Body of pancreas (tissue), 4 donors: ENCODE measurements around the gene FBXL17. TPM values are rescaled to one million over a fixed set of nuclear protein-coding genes. Genes with fewer than 3 reads are reported as not detected.

Source experiments
- ATAC-seq: fragments of 150-250 bp; one replicate; pipeline ENCODE4 v1.9.1; 2016
- DNase-seq, 4 donors: peaks; one replicate each; pipeline ENCODE4 v3.0.0-alpha.2; 2019
- H3K27ac ChIP-seq, 4 donors: fragments of 200-600 bp; sonication (generic); 1 replicate in 3 of 4; 2 replicates in 1 of 4; pipeline versions ENCODE4 v1.5.1 to v1.6.1; 2016 to 2019; ENCODE audit warnings: mild to moderate bottlenecking in 1 of 4, mixed read lengths in 1 of 4, moderate library complexity in 1 of 4
- H3K27me3 ChIP-seq, 2 donors: fragments of 200-600 bp; sonication (generic); one replicate each; pipeline ENCODE4 v1.6.0; 2016; ENCODE audit warnings: mild to moderate bottlenecking in 1 of 2
- H3K36me3 ChIP-seq, 2 donors: fragments of 200-600 bp; sonication (generic); replicated peaks in 1 of 2; 2 replicates each; pipeline ENCODE4 v1.5.1; 2016; ENCODE audit warnings: low read depth in 2 of 2; ENCODE audit not compliant: insufficient read depth in 1 of 2
- H3K4me1 ChIP-seq: fragments of 200-600 bp; sonication (generic); one replicate; pipeline ENCODE4 v1.6.0; 2016
- H3K4me3 ChIP-seq, 2 donors: fragments of 200-600 bp; sonication (generic); 1 replicate in 1 of 2; 2 replicates in 1 of 2; pipeline ENCODE4 v1.5.1; 2016 to 2019
- H3K9me3 ChIP-seq, 3 donors: fragments of 200-600 bp; sonication (generic); 1 replicate in 2 of 3; 2 replicates in 1 of 3; pipeline ENCODE4 v1.5.1; 2016
- POLR2A ChIP-seq, 3 donors: fragments of 450-650 bp; IDR thresholded peaks; one replicate each; pipeline ENCODE4 v1.6.1; 2016; ENCODE audit warnings: antibody characterized with exemption in 3 of 3, mild to moderate bottlenecking in 2 of 3
- WGBS, 2 donors: methylation state at CpG; one replicate each; pipeline ENCODE4 v1.1.5; 2017; 5-methylcytosine and 5-hydroxymethylcytosine counted together
- intact Hi-C: fragments of 100-400 bp; cut with DNase I; formaldehyde crosslinking; loops from one replicate; pipeline ENCODE4 v1.15.1; 2023
- total RNA-seq, 2 donors: library from RNA; depleted of rRNA; stranded (reverse); fragments of >200 nt; gene quantifications; one replicate each; pipeline ENCODE4 v1.1.0, GENCODE V29; 2016
- TF ChIP-seq, protein P1 (sequence below), 7 experiments: fragments of 450-650 bp in 4 of 7; fragments of 200-600 bp in 3 of 7; sonication (generic) in 3 of 7; IDR thresholded peaks; one replicate each; pipeline ENCODE4 v1.5.1; 2016 to 2019; ENCODE audit warnings: antibody characterized with exemption in 7 of 7

Gene FBXL17
- total RNA-seq, 2 donors from 2014 or later: 5.3 to 13.5 TPM

DNA sequence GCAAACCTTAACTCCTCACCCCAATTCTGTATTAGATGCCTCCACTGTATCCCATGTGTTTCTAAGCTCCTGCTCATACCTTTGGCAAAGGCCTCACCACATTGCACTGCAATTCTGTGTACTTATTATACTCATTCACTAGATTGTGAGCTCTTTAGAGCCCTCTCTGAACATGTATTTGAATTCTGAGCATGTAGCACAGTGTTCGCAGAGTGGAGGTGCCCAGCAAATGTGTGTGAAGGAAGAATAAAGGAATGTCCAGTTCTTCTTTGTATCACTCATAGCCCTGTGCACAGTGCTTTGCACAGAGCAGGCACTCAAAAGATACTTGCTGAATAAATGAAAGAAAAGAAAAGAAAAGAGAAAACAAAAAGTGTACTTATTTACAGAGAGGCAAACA, 410.1 kb downstream of the FBXL17 start:
- H3K9me3 ChIP-seq: no peaks in the 10 kb centered on the region
- H3K27me3 ChIP-seq: no peaks in the 10 kb centered on the region
- ATAC-seq (no peak), DNase-seq (no peak)
- H3K4me3 ChIP-seq: no peak overlapping the region
- H3K27ac ChIP-seq: no peak overlapping the region
- intact Hi-C loops: no loop called here
- H3K36me3 ChIP-seq: no peaks in the 10 kb centered on the region
- H3K4me1 ChIP-seq: no peaks in the 10 kb centered on the region
- 95 to 100% methylated on average over 1 of the region's 1 CpG for WGBS, 2 donors
- TF ChIP-seq, protein P1, sequence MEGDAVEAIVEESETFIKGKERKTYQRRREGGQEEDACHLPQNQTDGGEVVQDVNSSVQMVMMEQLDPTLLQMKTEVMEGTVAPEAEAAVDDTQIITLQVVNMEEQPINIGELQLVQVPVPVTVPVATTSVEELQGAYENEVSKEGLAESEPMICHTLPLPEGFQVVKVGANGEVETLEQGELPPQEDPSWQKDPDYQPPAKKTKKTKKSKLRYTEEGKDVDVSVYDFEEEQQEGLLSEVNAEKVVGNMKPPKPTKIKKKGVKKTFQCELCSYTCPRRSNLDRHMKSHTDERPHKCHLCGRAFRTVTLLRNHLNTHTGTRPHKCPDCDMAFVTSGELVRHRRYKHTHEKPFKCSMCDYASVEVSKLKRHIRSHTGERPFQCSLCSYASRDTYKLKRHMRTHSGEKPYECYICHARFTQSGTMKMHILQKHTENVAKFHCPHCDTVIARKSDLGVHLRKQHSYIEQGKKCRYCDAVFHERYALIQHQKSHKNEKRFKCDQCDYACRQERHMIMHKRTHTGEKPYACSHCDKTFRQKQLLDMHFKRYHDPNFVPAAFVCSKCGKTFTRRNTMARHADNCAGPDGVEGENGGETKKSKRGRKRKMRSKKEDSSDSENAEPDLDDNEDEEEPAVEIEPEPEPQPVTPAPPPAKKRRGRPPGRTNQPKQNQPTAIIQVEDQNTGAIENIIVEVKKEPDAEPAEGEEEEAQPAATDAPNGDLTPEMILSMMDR (IDR thresholded peaks at IDR 0.05): no peak

DNA sequence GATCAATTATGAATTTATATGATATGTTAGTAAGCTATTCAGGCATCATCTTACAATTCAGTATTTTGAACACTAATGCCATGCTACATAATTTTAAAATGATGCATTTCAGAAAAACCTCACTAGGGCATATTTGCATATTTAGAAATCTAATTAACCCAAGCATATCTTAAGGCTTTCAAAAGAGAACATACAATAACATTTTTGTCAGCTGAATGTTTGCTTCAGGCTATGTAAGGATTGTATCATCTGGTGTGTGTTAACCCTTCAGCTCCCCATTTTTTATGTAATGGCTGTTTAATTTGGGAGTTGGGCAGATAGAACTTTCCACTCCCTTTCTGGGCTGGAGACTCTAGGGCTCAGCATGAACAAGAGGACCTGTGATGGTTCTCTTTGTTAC, 412.1 kb downstream of the FBXL17 start:
- no peaks in the 10 kb centered on the region for H3K9me3 ChIP-seq
- no peaks in the 10 kb centered on the region for H3K36me3 ChIP-seq
- no peaks in the 10 kb centered on the region for H3K4me1 ChIP-seq
- intact Hi-C loops: no loop called here
- DNase-seq (no peak), ATAC-seq (no peak)
- TF ChIP-seq, protein P1 (IDR thresholded peaks at IDR 0.05): no peak
- no peak for TF ChIP-seq POLR2A (IDR thresholded peaks at IDR 0.05)
- H3K27ac ChIP-seq: no peak overlapping the region
- H3K4me3 ChIP-seq: no peak overlapping the region
- no peaks in the 10 kb centered on the region for H3K27me3 ChIP-seq

DNA sequence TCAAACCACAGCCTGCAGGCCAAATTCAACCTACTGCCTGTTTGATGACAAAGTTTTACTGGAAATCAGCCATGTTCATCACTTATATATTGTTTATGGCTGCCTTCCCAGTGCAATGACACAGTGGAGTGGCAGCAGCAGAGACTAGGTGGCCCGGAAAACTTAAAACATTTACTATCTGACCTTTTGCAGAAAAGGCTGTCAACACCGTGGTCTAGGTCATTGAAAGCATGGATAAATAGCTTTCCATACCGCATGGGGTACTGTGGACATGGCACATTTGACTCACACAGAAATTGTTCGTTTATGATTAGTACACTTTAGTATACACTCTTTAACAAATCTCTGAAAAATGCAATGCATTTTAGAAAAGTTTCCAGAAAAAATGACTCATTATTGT, 412.9 kb downstream of the FBXL17 start:
- H3K27me3 ChIP-seq: no peaks in the 10 kb centered on the region
- WGBS, 2 donors: 84 to 89% methylated on average over 4 of the region's 4 CpGs
- no peak overlapping the region for H3K27ac ChIP-seq
- no peaks in the 10 kb centered on the region for H3K36me3 ChIP-seq
- H3K4me3 ChIP-seq: no peak overlapping the region
- DNase-seq (no peak), ATAC-seq (no peak)
- TF ChIP-seq, protein P1 (IDR thresholded peaks at IDR 0.05): no peak
- no peak for TF ChIP-seq POLR2A (IDR thresholded peaks at IDR 0.05)
- intact Hi-C loops: no loop called here
- H3K9me3 ChIP-seq: no peaks in the 10 kb centered on the region
- H3K4me1 ChIP-seq: no peaks in the 10 kb centered on the region

DNA sequence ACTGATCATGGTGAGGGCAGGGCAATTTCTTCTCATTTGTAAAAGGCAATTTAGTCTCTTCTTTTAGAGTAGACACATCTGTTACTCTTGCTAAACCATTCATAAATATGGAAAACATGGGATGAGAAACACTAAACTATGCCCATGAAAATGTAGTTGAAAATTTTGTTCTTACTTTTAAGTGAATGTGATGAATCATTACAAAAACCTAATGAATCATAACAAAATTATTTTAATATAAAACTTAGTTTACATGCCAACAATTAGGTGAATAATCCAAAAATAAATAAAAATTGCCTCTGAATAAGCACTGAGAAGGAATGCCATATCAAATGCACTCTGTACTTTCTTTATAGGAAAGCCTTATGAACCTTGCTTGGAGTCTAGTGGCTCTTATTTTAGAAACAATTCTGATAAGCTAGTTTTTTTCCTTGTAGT, 413.5 kb downstream of the FBXL17 start:
- H3K4me3 ChIP-seq: no peak overlapping the region
- intact Hi-C loops: no loop called here
- no peaks in the 10 kb centered on the region for H3K27me3 ChIP-seq
- DNase-seq (no peak), ATAC-seq (no peak)
- no peaks in the 10 kb centered on the region for H3K4me1 ChIP-seq
- no peaks in the 10 kb centered on the region for H3K36me3 ChIP-seq
- TF ChIP-seq, protein P1 (IDR thresholded peaks at IDR 0.05): no peak
- TF ChIP-seq POLR2A (IDR thresholded peaks at IDR 0.05): no peak
- no peaks in the 10 kb centered on the region for H3K9me3 ChIP-seq
- no peak overlapping the region for H3K27ac ChIP-seq

DNA sequence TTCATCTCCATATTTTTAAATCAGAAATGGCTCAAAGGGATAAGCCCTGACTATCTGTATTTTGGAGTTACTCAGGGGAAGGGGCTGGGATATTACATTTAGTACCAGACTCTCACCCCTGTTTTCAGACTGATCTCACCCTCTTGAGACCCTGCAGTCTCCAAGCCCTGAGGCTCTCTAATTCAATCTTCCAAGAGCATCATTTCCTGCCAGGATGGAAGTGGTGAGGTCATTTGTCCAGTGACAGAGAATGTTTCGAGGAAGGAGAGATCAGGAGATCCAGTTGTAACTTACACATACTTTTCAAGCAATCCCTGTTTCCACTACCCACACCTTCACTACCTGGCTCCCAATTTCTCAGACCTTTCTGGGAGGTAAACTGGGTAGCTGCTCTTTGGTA, 415.7 kb downstream of the FBXL17 start:
- ATAC-seq (no peak), DNase-seq (no peak)
- H3K4me1 ChIP-seq: no peaks in the 10 kb centered on the region
- 86 to 89% methylated on average over 1 of the region's 1 CpG for whole genome bisulfite sequencing, 2 donors
- intact Hi-C loops: no loop called here
- H3K27me3 ChIP-seq: no peaks in the 10 kb centered on the region
- no peaks in the 10 kb centered on the region for H3K9me3 ChIP-seq
- no peak overlapping the region for H3K27ac ChIP-seq
- TF ChIP-seq, protein P1 (IDR thresholded peaks at IDR 0.05): no peak
- no peak for TF ChIP-seq POLR2A (IDR thresholded peaks at IDR 0.05)
- H3K36me3 ChIP-seq: no peaks in the 10 kb centered on the region
- no peak overlapping the region for H3K4me3 ChIP-seq
